Brain microvascular endothelial cell (primary cell): Measurements from ENCODE around the gene PDGFD.

Experiments used
- DNase-seq: peaks from one replicate; pipeline ENCODE4 v3.0.0-alpha.2; 2020
- H3K27ac ChIP-seq: fragments of 250-450 bp; sonication (Bioruptor Pico); 2 replicates; pipeline ENCODE4 v1.5.1; 2020; ENCODE audit warnings: mild to moderate bottlenecking, moderate library complexity
- H3K27me3 ChIP-seq: fragments of 250-450 bp; sonication (Bioruptor Pico); replicated peaks from 2 replicates; pipeline ENCODE4 v1.5.1; 2020; ENCODE audit warnings: mild to moderate bottlenecking
- H3K36me3 ChIP-seq: fragments of 250-450 bp; sonication (Bioruptor Pico); replicated peaks from 2 replicates; pipeline ENCODE4 v1.5.1; 2020; ENCODE audit warnings: mild to moderate bottlenecking
- H3K4me3 ChIP-seq: 2 replicates; pipeline ENCODE4 v1.5.1; 2011; ENCODE audit warnings: low read depth, mild to moderate bottlenecking, control low read depth, low read length, moderate library complexity
- in situ Hi-C: cut with HindIII; loops from 2 replicates; pipeline ENCODE4 v1.10.0; 2017; ENCODE audit warnings: low sequenced_read_pairs, low pct_ligation_motif_present
- TF ChIP-seq, protein P1 (sequence below): IDR thresholded peaks from 2 replicates; pipeline ENCODE4 v1.5.1; 2011; ENCODE audit warnings: low read depth, mild to moderate bottlenecking, moderate library complexity, low read length, control low read depth, inconsistent platforms; ENCODE audit errors: missing control alignments

Gene PDGFD

DNA sequence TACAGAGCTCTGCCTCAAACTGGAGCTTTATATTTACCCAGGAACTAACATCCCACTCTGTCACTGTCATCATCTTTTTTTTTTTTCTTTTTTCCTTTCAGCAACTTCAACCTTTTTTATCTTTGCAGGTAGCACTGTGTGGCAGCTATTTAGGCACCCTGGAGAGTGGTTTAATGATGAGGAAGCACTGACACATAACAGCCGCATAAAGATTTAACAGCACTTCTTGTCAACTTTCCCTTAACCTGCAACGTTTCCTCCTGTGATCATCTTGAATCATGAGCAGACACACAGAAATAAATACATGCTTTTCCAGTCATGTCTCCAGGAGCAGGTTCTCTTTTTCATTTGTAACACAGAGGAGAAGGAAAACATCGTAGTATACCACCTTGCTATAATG, 34.8 kb downstream of the PDGFD start:
- Histone ChIP-seq H3K27ac (no peak overlapping the region), H3K36me3 (no peaks in the 10 kb centered on the region), H3K4me3 (no peak overlapping the region), H3K27me3 (no peaks in the 10 kb centered on the region)
- DNase-seq = no peak
- in situ Hi-C loops = no loop called here
- TF ChIP-seq, protein P1, sequence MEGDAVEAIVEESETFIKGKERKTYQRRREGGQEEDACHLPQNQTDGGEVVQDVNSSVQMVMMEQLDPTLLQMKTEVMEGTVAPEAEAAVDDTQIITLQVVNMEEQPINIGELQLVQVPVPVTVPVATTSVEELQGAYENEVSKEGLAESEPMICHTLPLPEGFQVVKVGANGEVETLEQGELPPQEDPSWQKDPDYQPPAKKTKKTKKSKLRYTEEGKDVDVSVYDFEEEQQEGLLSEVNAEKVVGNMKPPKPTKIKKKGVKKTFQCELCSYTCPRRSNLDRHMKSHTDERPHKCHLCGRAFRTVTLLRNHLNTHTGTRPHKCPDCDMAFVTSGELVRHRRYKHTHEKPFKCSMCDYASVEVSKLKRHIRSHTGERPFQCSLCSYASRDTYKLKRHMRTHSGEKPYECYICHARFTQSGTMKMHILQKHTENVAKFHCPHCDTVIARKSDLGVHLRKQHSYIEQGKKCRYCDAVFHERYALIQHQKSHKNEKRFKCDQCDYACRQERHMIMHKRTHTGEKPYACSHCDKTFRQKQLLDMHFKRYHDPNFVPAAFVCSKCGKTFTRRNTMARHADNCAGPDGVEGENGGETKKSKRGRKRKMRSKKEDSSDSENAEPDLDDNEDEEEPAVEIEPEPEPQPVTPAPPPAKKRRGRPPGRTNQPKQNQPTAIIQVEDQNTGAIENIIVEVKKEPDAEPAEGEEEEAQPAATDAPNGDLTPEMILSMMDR = no peak

DNA sequence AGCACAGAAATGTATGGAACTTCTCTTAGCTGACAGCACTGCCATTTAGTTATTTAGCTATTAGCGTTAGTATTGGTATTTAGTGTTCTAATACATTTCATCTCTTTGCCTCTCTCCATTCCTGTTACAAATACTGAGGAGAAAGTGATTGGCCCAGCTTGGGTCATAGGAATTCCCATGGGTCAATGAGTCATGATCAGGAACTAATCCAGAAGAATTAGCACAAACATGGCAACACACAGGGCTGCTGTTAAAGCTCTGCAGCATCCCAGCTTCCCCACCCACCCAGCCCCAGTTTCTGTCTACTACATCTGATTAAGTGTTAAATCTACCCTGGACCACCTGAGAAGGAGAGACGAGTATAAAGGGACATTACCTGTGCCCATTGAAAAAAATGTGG, 36.1 kb downstream of the PDGFD start:
- DNase-seq = peak; percentile 55
- Histone ChIP-seq H3K27ac (no peak overlapping the region), H3K36me3 (no peaks in the 10 kb centered on the region), H3K27me3 (no peaks in the 10 kb centered on the region), H3K4me3 (no peak overlapping the region)
- TF ChIP-seq, protein P1 = no peak
- in situ Hi-C loops = no loop called here

DNA sequence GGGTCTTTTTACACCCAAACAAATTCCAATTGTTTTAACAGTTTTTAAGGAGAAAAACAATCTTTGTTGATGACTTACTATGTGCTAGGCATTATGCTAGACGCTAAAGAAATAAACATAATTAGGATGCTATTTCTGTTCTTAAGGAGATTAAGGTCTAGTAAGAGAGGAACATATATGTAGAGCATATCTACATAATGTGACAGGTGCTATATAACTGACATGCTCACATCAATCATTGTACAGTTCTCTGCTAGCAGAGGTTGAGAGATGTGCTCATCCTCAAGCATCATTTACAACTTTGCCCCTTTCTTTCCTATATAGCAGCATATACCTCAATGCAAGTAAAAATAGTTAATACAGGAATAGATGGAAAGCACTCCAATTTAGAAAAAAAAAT, 37.5 kb downstream of the PDGFD start:
- Histone ChIP-seq H3K36me3 (no peaks in the 10 kb centered on the region), H3K27ac (no peak overlapping the region), H3K27me3 (no peaks in the 10 kb centered on the region), H3K4me3 (no peak overlapping the region)
- TF ChIP-seq, protein P1 = no peak
- DNase-seq = no peak
- in situ Hi-C loops = no loop called here

DNA sequence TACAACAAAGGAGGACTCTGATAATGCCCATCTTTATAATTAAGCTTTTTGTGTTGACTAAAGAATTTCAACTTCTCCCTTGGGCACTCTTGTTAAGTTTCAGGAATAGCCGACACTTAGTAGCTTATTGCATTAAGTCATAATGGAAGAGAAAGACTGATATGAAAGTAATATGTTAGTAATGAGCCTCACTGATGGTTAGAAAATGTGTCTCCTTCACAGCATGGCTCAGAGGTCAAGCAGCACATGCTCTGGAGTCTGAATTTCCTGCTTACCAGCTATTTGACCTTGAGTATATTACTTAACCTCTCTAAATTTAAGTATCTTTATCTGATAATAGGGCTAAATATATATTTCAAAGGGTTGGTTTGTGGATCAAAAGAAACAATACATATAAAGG, 39.0 kb downstream of the PDGFD start:
- Histone ChIP-seq H3K27me3 (no peaks in the 10 kb centered on the region), H3K27ac (no peak overlapping the region), H3K4me3 (no peak overlapping the region), H3K36me3 (no peaks in the 10 kb centered on the region)
- no peak for DNase-seq
- in situ Hi-C loops = no loop called here
- TF ChIP-seq, protein P1 = no peak

DNA sequence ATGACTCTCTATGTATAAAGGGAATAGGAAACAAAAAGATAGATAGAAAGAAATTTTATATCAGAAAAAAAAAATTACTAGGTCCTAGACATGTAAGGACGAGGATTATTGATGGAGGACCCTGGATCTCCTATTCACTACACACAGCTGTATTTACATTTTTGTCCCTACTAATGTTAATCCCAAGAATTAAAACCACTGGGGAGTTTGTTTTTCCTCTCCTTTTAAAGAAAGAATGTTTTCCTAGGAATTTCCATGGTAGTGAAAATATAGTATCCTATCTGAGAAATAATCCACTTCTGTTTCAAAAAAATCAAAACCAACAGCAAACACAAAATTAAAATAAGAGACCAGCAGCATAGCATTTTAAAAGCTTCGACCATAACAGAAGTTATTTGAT, 41.1 kb downstream of the PDGFD start:
- Histone ChIP-seq H3K36me3 (no peaks in the 10 kb centered on the region), H3K4me3 (no peak overlapping the region), H3K27me3 (no peaks in the 10 kb centered on the region), H3K27ac (no peak overlapping the region)
- in situ Hi-C loops = no loop called here
- TF ChIP-seq, protein P1 = no peak
- DNase-seq = no peak

DNA sequence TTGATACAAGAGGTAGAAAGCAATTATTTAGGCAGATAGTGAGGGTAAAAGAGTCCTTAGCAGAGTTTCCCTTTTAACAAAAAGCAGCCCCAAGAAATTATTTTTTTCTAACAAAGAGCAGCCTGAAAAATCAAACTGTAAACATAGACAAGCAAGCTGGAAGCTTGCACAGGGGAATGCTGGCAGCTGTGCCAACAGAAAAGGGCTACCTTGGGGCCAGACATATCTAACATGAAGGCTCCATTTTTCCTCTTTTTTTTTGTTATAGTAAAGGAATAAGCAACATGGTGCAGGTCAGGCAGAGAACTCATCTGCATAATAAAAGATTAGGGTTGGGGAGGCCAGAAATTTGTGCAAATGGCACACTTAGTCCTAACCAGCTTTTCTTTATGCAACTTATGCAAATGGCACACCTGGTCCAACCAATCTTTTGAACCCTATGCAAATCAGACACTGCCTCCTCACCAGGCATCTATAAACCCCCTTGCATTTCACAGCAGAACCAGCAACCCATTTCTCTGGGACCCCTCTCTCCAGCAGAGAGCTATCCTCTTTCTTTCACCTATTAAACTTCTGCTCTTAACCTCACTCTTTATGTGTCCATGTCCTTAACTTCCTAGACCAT, 41.8 kb downstream of the PDGFD start:
- Histone ChIP-seq H3K36me3 (no peaks in the 10 kb centered on the region), H3K27ac (no peak overlapping the region), H3K27me3 (no peaks in the 10 kb centered on the region), H3K4me3 (no peak overlapping the region)
- TF ChIP-seq, protein P1 = no peak
- in situ Hi-C loops = no loop called here
- no peak for DNase-seq
